Measurements from ENCODE around the gene TRPM5. TPM values are rescaled to one million over a fixed set of nuclear protein-coding genes. Genes with fewer than 3 reads are reported as not detected.

TRPM5 gene
- total and polyA plus RNA-seq, 2 of the 8 experiments (the other 6 are each of a cell fraction or from before 2014, with no cell fraction given), result 0.02 TPM; not detected in 1

- TF ChIP-seq GABPA (IDR thresholded peaks at IDR 0.05; ENCODE audit: borderline replicate concordance, insufficient read depth, low read length), result no peak
- TF ChIP-seq SRF (IDR thresholded peaks at IDR 0.05; ENCODE audit: low read depth, low read length), result no peak
- TF ChIP-seq, protein P1, sequence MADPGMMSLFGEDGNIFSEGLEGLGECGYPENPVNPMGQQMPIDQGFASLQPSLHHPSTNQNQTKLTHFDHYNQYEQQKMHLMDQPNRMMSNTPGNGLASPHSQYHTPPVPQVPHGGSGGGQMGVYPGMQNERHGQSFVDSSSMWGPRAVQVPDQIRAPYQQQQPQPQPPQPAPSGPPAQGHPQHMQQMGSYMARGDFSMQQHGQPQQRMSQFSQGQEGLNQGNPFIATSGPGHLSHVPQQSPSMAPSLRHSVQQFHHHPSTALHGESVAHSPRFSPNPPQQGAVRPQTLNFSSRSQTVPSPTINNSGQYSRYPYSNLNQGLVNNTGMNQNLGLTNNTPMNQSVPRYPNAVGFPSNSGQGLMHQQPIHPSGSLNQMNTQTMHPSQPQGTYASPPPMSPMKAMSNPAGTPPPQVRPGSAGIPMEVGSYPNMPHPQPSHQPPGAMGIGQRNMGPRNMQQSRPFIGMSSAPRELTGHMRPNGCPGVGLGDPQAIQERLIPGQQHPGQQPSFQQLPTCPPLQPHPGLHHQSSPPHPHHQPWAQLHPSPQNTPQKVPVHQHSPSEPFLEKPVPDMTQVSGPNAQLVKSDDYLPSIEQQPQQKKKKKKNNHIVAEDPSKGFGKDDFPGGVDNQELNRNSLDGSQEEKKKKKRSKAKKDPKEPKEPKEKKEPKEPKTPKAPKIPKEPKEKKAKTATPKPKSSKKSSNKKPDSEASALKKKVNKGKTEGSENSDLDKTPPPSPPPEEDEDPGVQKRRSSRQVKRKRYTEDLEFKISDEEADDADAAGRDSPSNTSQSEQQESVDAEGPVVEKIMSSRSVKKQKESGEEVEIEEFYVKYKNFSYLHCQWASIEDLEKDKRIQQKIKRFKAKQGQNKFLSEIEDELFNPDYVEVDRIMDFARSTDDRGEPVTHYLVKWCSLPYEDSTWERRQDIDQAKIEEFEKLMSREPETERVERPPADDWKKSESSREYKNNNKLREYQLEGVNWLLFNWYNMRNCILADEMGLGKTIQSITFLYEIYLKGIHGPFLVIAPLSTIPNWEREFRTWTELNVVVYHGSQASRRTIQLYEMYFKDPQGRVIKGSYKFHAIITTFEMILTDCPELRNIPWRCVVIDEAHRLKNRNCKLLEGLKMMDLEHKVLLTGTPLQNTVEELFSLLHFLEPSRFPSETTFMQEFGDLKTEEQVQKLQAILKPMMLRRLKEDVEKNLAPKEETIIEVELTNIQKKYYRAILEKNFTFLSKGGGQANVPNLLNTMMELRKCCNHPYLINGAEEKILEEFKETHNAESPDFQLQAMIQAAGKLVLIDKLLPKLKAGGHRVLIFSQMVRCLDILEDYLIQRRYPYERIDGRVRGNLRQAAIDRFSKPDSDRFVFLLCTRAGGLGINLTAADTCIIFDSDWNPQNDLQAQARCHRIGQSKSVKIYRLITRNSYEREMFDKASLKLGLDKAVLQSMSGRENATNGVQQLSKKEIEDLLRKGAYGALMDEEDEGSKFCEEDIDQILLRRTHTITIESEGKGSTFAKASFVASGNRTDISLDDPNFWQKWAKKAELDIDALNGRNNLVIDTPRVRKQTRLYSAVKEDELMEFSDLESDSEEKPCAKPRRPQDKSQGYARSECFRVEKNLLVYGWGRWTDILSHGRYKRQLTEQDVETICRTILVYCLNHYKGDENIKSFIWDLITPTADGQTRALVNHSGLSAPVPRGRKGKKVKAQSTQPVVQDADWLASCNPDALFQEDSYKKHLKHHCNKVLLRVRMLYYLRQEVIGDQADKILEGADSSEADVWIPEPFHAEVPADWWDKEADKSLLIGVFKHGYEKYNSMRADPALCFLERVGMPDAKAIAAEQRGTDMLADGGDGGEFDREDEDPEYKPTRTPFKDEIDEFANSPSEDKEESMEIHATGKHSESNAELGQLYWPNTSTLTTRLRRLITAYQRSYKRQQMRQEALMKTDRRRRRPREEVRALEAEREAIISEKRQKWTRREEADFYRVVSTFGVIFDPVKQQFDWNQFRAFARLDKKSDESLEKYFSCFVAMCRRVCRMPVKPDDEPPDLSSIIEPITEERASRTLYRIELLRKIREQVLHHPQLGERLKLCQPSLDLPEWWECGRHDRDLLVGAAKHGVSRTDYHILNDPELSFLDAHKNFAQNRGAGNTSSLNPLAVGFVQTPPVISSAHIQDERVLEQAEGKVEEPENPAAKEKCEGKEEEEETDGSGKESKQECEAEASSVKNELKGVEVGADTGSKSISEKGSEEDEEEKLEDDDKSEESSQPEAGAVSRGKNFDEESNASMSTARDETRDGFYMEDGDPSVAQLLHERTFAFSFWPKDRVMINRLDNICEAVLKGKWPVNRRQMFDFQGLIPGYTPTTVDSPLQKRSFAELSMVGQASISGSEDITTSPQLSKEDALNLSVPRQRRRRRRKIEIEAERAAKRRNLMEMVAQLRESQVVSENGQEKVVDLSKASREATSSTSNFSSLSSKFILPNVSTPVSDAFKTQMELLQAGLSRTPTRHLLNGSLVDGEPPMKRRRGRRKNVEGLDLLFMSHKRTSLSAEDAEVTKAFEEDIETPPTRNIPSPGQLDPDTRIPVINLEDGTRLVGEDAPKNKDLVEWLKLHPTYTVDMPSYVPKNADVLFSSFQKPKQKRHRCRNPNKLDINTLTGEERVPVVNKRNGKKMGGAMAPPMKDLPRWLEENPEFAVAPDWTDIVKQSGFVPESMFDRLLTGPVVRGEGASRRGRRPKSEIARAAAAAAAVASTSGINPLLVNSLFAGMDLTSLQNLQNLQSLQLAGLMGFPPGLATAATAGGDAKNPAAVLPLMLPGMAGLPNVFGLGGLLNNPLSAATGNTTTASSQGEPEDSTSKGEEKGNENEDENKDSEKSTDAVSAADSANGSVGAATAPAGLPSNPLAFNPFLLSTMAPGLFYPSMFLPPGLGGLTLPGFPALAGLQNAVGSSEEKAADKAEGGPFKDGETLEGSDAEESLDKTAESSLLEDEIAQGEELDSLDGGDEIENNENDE (IDR thresholded peaks at IDR 0.05; ENCODE audit: insufficient replicate concordance, low read length), result no peak
- TF ChIP-seq USF2 (IDR thresholded peaks at IDR 0.05; ENCODE audit: low read length), result no peak
Observed at GRCh38 chr11:2440646-2441045, 3.7 kb downstream of the TRPM5 start (continued).

All from H1 (cell line).